GM18909 (cell line): Measurements from ENCODE around the gene DNAJC9.

Experiments
- ATAC-seq: cut with Tn5 transposase; IDR thresholded peaks from one replicate; pipeline ENCODE4 v1.9.1; 2021; ENCODE audit warnings: mild to moderate bottlenecking; ENCODE audit not compliant: unreplicated experiment, poor library complexity

DNAJC9 gene

DNA sequence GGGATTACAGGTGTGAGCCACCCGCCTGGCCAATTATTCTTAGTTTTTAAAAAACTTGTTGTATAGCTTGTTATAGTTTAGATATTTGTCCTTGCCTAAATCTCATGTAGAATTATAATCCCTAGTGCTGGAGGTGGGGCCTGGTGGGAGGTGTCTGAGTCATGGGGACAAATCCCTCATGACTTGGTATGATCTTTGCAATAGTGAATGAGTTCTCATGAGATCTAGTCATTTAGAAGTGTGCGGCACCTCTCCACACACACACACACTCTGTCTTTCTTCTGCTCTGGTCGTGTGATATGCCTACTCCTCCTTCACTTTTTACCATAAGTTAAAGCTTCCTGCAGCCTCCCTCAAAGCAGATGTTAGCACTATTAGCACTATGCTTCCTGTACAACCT, 42.0 kb downstream of the DNAJC9 start:
- no peak for ATAC-seq
